GM19438 (cell line): Measurements from ENCODE around the gene RNF121.
A peak's percentile ranks its signal among the peaks of the same experiment; 100 is the strongest.

Source experiments
- ATAC-seq: cut with Tn5 transposase; IDR thresholded peaks from one replicate; pipeline ENCODE4 v1.9.1; 2021; ENCODE audit warnings: low read depth; ENCODE audit not compliant: unreplicated experiment

Gene RNF121

DNA sequence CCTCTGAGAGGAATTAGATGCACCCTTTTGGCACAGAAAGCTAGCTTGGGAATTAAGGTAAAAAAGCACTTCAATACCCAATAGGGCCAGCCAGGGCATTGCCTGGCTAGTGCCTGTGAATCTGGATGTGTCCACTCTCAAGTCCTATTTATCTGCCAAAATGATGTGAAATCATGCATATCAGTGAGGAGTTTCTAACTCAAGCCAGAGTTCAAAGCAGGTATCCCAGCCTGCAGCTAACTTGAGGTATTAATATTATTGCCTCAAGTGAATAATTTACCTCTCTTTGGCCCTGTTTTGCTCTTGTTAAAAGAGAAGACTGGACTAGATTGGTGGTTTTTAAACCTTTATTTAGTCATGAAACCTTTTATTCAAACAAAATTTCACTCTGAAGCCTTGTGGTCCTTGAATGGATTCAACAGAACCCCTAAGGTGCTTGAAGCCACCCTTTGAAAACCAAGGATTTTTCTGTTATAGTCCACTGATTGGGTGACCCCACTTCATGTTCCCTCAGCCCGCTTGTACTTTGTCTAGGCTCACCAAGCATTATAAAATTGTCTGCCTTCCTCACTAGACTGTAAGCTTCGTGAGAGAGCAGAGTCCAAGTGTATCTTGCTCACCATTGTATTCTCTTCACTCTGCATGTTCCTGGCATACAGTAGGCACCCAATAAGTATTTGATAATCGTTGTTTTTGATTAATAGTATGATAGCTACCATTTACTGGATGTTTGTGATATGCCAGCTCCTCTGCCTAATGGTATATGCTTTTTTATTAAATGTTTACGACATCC lies 4.5 kb downstream of the RNF121 start:
- no peak for ATAC-seq

DNA sequence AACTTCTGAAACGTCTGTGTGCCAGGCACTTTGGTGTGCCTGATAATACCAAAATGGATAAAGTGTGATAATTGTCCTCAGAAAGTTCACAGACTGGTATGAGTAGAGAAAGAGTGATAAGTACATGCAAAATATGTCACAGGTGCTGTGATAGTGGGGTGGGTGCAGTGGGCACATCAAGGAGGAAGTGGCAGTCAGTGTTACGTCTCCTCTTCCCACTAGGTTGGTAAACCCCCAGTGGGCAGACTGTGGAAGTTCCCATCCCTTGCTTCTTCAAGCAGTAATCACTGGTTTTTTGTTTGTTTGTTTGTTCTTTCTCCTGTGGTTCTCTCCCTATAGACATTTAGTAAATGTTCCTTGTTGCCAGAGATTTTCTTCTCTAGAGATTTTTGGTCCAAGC lies 5.4 kb downstream of the RNF121 start:
- ATAC-seq: no peak

DNA sequence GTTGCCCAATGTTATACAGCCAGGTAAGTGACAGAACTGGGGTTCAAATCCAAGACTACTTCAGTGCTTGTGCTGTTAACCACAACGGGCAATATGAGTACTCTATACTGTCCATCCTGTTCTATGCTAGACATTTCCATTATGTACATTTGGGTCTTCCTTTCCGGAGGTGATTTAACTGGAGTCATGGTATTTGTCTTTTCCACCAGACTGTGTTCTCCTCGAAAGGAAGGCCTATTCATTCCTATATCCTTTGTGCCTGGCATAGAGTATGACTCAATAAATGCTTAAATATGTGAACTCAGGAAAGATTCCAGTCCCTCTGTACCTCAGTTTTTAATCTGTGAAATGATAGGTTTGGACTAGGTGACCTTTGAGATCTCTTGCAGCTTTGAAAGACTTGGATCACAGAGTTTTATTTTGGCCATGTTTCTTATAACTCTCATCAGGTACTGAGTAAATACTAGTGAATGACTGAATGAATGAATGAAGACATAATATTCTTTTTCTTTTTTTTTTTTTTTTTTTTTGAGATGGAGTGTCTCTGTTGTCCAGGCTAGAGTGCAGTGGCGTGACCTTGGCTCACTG lies 6.6 kb downstream of the RNF121 start:
- ATAC-seq: no peak

DNA sequence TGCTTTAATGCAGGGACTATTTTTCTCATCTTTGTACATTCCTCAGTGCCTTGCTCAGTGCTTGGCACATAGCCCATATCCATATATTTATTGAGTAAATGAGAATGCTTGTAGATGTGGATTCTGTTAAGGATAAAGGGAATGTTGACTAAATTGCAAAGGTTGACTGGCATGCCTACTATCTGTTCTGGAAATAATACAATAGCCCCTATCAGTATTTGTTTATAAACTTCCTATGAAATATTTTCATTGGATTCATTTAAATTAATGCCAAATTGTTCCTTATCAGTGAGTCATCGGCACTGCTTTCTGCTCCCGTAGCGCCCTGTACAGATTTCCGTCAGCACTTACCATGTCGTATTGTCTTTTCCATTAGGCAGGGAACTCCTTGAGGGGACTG lies 8.0 kb downstream of the RNF121 start:
- ATAC-seq: no peak

DNA sequence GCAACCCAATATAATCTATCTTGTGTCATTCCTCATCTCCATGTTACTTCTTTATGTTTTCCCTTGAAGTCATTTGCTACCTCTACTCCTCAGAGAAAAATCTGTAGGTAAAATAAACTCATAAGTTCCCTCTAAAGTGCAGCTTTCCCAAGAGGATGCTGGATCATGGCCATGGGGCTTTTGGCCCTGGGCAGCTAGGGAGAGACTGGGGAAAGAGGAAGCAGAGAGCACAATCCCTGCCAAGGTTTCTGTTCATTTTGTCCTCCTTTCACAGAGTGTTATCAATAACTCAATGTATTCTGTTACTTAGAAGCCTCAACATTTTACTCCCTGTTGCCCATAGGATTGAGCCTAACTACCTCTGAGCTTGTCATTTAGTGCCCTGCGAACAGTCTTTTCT lies 9.0 kb downstream of the RNF121 start:
- ATAC-seq: no peak

DNA sequence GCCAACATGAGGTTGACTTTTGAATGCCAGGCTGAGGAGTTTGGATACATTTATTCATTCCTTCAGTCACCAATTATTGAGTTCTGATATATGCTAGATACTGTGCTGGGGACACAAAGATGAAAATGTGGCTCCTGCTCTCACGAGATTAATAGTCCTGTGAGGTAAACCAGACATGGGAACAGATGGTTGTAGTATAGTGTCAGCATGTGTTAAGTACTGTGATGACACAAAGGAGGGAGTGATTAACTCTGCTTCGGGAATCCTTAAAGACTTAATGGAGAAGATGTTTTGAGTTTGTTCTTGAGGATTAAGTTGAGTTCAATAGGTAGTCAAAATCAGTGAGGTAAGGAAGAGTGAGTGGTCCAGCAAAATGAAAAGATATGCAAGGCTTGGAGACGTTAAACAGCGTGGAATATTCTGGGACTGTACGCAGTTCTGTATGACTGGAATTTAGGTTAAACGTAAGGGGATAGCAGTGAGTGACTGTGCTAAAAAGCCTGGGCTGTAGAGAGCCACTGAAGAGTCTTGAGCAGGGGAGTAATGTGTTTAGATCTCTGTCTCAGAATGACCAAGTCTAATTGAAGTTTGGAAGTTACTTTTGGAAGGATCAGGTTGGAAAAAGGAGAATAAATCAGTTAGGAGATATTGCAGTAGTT lies 11.8 kb downstream of the RNF121 start:
- ATAC-seq: no peak

DNA sequence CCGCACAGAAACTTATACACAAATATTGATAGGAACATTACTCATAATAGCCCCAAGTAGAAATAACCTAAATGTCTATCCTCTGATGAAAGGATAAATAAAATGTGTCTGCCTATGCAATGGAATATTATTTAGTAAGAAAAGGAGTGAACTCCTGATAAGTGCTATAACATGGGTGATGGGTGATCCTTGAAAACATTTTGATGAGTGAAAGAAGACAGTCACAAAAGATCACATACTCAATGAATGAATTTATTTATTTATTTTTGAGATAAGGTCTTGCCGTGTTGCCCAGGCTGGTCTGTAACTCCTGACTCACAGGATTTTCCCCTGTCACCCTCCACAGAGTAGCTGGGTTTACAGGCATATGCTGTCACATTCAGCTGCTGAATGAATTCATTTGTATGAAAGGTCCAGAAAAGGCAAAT lies 17.3 kb downstream of the RNF121 start:
- no peak for ATAC-seq

DNA sequence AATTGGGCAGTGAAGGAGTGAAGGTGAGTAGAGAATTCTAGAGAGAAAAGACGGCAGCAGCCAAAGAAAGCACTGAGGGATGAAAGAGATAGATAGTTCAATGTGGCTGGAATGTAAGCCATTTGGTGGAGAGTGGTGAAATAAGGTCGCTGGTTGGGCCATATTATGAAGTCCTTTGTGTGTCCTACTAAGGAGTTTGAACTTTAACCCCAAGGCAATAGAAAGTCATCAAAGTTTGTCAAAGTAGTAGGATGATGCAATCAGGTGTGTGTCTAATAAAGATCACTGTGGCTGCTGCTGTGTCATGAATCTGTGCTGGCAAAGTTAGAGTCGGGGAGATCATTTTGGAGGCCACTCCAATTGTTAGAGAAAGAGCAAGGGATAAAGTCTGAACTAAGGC lies 18.7 kb downstream of the RNF121 start:
- no peak for ATAC-seq

DNA sequence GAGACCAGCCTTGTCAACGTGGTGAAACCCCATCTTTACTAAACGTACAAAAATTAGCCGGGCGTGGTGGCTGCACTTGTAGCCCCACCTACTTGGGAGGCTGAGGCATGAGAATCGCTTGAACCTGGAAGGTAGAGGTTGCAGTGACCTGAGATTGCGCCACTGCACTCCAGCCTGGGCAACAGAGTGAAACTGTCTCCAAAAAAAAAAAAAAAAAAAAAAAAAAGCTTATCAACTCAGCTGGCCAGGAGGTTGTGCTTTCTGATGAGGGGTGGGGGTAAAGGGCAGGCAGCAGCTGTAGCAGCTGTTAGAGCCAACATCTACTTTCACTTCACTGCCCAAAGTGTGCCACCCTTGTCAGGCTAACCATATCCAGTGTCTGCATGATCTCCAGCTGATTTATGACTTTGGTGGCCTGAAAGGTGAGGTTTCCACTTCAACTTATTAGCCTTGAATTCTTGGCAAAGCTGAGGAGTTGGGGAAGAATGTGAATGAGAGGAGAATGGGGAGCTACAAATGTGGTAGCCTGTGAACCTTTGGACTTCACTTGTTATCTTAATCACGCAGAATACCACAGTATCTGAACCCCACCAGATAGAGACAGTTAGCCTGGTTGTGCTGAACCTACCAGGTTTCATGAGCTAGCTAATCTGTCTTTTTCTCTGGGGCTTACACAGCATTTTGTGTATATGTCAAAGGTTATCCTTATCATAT lies 19.6 kb downstream of the RNF121 start:
- ATAC-seq: no peak

DNA sequence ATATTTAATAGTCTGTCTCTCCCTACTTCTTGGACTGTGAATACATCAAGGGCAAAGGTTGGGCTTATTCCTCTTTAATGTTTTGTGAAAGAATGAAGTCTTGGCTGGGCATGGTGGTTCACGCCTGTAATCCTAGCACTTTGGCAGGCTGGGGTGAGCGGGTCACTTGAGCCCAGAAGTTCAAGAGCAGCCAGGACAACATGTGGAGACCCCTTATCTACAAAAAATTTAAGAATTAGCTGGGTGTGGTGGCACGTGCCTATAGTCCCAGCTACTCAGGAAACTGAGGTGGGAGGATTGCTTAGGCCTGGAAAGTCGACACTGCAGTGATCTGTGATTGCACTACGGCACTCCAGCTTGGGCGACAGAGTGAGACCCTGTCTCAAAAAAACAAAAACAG lies 20.2 kb downstream of the RNF121 start:
- ATAC-seq: no peak

DNA sequence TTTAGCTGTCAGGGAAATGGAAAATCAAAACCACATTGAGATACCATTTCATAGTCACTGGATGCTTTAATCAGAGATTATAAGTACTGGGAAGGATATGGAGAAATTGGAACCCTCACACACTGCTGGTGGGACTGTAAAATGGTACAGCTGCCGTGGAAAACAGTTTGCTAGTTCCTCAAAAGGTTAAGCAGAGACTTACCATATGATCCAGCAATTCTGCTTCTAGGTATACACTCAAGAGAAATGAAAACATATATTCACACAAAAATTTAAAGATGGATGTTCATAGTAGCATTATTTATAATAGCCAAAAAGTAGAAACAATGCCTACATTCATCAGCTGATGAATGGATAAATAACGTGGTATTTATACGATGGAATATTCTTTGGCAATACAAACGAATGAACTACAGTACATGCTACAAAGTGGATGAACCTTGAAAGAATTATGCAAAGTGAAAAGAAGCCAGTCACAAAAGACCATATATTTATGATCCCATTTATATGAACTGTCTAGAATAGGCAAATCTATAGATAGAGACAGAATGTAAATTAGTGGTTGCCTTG lies 23.0 kb downstream of the RNF121 start:
- ATAC-seq: no peak

DNA sequence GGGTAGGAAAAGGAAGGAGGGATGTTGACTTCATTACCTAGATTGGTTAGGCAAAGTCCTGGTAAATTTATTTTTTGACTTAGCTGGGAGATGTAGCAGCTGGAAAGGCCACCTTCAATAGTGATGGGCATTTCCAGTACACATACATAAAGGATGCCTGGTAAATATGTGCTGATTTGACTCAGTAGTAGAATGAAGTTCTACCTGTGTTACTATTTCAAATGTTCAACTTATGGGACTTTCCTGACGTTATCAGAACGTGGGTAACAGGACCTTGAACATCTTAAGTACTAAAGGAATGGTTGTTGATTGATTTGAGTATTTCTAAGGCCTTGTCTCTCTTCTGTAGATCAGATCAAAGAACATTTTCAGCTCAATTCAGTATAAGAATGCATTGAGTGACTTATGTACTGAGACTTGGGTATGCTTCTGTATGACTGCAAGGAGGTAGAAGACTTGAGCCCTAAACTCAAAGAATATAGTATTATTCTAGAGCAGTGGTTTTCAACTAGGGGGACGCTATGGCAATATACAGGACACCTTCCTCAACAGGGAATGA lies 27.1 kb downstream of the RNF121 start:
- no peak for ATAC-seq

DNA sequence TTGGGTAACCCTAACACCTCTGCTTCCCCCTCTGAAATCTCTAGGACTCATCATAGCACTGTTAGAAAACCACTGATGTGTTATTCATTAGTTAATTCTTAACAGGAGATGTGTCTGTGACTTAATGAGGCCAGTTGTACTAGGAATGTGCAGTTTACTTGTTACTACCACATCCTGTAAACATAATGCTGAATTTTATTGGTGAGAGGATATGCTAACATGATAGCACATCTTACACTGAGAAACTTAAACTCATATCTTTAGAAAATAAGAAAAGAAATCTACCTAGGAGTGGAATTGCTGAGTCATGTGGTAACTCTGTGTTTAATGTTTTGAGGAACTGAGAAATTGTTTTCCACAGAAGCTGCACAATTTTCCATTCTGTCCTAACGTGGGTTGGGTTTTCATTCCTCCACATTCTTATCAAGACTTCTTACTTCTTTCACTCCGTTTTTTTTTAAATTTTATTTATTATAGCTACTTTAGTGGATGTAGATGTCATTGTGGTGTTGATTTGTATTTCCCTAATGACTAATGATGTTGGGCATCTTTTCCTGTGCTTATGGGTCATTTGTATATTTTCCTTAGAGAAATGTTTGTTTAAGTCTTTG lies 33.7 kb downstream of the RNF121 start:
- ATAC-seq: peak; percentile 62

DNA sequence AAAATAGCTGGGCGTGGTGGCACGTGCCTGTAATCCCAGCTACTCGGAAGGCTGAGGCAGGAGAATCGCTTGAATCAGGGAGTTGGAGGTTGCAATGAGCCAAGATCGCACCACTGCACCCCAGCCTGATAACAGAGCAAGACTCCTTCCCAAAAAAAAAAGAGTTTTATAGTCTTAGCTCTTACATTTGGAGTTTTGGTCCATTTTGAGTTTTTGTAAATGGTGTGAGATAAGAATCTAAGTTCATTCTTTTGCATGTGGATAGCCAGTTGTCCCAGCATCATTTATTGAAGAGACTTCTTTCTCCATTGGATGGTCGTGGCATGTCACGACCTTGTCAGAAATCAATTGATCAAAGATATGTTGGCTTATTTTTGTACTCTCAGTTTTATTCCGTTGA lies 34.6 kb downstream of the RNF121 start:
- no peak for ATAC-seq

DNA sequence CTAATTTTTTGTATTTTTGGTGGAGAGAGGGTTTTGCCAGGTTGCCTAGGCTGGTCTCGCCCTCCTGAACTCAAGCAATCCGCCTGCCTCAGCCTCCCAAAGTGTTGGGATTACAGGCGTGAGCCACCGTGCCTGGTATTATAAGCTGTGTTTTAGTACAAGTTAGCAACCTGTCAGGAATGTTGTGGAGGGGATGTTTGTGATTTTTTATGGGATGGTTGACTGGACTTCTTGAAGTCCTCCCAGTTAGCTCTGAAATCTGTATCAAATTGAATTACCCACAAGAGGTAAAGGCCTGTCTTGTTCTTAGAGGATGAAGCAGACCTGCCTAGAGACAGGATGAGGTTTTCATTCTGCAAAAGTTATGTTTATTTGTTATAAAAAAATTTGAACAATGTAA lies 35.8 kb downstream of the RNF121 start:
- ATAC-seq: no peak

DNA sequence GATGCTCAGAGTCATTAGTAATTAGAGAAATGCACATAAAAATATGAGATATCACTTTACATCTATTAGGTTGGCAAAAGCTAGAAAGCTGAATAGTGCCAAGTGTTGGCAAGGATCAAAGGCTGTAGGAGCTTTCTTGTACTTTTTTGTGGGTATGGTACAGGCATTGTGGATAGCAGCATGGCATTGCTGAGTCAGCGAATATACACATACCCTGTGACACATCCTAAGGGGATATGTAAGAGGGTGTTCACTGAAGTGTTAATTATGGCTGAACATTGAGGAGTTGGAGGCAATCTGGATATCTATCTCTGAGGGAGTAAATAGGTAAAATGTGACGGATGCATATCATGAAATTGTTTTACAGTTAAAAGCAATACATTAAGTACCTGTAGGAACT lies 42.8 kb downstream of the RNF121 start:
- no peak for ATAC-seq

DNA sequence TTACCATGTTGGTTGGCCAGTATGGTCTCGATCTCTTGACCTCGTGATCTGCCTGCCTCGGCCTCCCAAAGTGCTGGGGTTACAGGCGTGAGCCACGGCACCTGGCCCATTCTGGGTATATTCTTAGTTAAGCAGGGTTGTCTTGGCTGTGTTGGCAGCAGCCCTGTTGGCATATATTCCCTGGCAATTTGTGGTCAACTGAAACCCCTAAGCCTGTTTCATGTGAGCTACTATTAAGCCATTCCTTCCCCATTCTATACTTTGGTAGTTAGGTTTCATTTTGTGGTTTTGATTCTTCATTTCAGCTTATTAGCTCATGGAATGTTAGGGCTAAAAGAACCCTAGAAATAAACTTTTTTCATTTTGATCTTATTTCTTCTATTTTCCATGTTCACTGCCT lies 47.7 kb downstream of the RNF121 start:
- no peak for ATAC-seq

DNA sequence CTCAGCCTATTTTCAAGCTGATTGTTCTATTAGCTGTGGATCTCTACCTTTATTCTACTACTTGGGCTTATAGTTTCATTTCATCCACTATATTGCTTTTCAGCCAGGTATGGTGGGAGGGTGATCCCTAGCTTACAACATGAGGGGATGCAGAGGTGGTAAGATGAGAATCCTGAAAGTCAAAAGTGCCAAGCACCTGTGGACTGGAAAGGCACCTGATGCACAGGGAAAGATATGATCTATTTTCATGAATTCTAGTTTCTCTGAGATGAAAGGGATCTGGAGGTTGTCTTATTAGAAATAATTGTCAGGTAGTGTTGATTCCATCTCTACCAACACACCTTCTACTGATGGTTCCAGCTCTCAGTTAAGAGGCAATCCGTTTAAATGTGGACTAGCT lies 48.2 kb downstream of the RNF121 start:
- no peak for ATAC-seq

DNA sequence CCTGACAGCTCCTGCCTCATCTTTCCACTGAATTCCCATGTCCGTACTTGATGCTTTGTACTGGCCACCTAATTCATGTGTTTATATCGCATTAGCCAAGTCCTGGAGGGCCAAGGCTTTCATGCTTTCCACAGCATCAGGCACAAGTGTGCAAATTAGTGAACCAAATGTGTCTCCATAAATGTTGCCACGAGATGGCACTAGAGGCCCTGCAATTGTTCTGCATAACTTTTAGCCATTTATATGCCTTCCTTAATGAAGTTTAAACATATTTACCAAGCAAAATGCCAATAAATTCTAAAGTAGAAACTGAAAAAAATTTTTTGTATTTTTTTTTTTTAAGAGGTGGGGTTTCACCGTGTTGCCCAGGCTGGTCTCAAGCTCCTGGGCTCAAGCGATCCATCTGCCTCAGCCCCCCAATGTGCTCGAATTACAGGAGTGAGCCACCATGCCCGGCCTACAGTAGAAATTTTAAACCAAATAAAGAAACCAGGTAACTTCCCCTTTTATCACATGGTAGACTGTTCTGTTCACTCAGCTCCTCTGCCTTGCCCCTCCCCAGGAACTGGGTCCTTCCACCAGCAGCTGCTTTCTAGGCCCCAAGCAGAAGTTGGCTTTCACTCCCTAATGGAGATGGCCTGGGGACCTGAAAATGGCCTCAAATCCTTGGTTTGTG lies 49.0 kb downstream of the RNF121 start:
- no peak for ATAC-seq

DNA sequence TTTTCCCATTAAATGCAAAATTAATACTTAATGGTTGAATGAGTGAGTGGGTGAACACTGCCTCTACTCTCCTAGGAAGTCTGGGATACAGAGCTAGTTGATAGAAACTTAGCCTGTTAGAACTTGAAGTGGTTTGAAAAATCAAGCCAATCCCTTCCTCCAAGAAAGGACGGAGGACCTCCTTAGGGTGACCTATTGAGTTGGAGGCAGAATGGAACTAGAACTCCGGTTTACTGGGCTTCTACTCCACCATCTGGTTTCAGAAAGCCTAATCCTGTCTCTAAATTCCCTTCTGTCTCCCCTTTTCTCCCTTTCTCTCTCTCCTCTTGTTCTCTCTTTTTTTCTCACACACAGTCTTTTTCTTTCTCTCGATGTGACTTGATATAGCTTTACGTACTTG lies 50.2 kb downstream of the RNF121 start:
- no peak for ATAC-seq
